T-helper 2 cell treated with Interferon-gamma antibody and Interleukin-4, amounts not matched to agents 100 ng/mL and 5 ng/mL, for 36 hours (primary cell): ENCODE measurements around the gene GSTP1. TPM values are rescaled to one million over a fixed set of nuclear protein-coding genes. Genes with fewer than 3 reads are reported as not detected.
"Not testable (repeated sequence)": the region's sequence is repeated elsewhere in the genome, so short reads cannot be mapped to it uniquely, and the experiment has no call there.

Experiments
- intact Hi-C: fragments of 100-400 bp; cut with micrococcal nuclease; formaldehyde crosslinking; loops from one replicate; pipeline ENCODE4 v1.15.1; 2023
- total RNA-seq: library from RNA; stranded (reverse); gene quantifications from 2 replicates; pipeline ENCODE4 v1.2.3, GENCODE V29; 2022

The GSTP1 gene
- total RNA-seq, 1 donor from 2014 or later: 289 TPM

DNA sequence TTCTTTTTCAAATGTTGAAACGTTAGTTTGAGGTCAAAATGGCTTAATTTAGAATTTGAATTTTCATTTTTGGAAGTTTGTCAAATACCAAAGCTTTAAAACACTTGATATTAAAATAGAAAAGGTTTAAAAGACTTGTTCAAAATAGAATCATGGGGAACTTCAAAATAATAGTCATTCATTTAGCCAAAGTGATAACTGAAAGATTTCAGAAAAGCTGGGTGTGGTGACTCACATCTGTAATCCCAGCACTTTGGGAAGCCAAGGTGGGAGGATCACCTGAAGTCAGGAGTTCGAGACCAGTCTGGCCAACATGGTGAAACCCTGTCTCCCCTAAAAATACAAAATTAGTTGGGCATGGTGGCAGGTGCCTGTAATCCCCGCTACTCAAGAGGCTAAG, 10.9 kb downstream of the GSTP1 start:
- intact Hi-C loops: no loop called here

DNA sequence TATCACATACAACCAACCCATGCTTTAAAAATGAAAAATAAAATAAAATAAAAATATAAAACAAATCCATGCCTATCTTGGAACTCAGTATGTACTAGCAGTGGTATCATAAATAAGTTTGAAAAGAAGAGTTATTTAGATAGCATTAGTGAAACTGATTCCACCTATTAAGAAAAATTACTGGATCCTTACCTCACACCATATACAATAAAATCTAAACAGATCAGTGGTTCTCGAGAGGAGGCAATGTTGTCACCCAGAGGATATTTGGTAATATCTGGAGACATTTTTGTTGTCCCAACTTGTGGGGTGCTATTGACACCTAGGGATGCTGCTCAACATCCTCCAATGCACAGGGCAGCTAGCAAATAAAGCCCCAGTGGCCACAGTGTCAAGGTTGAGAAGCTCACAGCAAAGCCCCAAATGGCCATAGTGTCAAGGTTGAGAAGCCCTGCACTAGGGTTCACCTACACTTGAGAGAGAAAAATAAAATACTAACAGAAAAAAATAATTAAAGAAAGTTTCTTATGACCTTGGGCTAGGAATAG, 13.2 kb downstream of the GSTP1 start:
- intact Hi-C loops: no loop called here

DNA sequence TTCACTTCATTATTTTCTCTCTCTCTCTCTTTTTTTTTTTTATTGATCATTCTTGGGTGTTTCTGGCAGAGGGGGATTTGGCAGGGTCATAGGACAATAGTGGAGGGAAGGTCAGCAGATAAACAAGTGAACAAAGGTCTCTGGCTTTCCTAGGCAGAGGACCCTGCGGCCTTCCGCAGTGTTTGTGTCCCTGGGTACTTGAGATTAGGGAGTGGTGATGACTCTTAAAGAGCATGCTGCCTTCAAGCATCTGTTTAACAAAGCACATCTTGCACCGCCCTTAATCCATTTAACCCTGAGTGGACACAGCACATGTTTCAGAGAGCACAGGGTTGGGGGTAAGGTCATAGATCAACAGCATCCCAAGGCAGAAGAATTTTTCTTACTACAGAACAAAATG, 13.8 kb downstream of the GSTP1 start:
- intact Hi-C loops: not testable (repeated sequence)

DNA sequence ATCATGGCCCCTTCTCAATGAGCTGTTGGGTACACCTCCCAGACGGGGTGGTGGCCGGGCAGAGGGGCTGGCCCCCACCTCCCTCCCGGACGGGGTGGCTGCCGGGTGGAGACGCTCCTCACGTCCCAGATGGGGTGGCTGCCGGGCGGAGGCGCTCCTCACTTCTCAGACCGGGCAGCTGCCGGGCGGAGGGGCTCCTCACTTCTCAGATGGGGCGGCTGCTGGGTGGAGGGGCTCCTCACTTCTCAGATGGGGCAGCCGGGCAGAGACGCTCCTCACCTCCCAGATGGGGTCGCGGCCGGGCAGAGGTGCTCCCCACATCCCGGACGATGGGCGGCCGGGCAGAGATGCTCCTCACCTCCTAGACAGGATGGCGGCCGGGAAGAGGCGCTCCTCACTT, 14.4 kb downstream of the GSTP1 start:
- intact Hi-C loops: not testable (repeated sequence)

DNA sequence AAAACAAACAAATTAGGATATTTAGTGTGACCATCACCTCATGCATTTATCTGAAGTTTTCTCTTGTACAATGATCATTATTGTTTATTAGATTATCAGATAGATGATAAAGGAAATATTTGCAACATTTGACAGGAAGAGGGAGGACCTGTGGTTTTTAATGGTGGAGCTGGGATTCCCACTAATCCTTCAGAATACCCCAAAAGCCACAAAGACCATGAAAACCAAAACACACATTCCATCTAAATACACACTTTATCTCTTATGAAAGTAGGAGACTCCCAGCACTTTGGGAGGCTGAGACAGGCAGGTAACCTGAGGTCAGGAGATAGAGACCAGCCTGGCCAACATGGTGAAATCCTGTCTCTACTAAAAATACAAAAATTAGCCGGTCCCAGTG, 15.5 kb downstream of the GSTP1 start:
- intact Hi-C loops: no loop called here

DNA sequence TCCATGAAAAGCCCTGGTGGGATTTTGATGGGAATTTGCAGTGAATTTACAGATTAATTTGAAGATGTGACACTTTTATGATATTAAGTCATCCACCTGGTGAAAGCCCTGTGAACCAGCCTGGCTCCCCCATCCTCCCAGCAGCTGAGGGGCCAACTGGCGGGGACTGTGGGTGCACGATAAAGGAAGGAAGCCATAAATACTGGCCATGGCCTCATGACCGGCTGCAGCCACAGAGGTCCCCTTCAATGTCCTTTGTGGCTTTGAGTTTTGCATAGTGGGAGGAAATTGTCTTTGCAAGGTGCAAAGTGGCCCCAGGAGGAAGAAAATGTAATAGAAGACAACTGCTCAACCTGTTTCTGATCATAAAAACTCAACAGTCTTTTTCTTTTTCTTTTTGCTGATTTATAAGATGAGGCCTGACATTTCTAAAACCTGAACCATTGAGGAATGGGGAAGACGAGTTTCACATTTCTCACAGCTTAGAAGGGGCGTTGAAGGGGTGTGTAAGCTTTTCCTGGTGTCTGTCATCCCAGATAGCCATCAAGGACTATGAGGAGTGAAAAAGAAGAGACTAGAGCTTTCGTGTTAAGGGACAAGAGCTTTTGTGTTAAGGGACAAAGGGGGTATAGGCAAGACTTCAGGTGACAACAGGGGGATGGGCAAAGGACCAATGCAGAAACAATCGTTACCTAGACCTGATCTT, 16.9 kb downstream of the GSTP1 start:
- intact Hi-C loops: no loop called here

DNA sequence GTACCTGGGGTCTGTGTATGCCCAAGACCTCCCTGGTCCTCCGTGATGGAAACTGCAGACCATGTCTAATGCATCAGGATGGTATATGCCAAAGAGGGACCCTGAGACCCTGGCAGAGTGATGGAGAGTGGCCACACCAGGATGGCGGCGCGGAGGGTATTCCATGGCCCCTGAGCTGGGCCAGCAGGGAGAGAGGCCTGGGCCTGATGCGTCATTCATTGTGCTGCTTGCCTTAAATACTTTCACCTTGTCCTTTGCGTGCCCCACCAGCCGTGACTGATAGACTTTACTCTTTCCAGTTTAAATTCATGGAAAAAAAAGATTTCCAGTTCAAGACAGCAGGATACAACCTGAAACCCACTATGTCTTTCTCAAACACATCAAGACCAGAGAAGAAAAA, 17.5 kb downstream of the GSTP1 start:
- intact Hi-C loops: no loop called here

DNA sequence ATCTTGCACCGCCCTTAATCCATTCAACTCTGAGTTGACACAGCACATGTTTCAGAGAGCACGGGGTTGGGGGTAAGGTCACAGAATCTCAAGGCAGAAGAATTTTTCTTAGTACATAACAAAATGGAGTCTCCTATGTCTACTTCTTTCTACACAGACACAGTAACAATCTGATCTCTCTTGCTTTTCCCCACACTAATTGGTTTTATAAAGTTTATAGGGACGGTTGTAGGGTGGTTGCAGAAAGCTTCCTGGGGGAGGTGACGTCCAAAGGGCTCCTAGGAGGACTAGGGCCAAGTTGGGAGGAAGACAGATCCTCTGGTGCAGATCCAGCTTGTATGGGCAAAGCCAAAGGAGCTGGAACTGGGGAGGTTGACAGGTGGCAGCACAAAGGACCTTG, 20.5 kb downstream of the GSTP1 start:
- intact Hi-C loops: not testable (repeated sequence)

DNA sequence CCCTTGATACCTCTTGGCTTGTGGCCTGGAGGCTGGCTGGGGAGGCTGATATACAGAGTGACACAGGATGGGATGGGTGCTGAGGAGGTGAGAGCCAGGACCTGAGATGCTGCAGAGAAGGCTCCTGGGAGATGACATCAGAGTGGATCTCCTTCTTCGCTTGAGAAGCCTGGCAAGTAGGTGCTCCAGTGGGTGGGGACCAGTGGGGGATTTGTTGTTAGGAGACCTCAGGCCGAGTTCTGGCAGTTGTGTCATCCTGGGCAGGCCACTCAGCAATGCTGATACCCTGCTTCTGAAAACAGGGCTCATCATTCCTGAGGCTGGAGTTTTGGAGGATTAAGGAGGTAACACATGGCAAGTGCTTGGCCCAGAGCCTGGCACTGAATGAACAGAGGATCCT, 21.2 kb downstream of the GSTP1 start:
- intact Hi-C loops: no loop called here

DNA sequence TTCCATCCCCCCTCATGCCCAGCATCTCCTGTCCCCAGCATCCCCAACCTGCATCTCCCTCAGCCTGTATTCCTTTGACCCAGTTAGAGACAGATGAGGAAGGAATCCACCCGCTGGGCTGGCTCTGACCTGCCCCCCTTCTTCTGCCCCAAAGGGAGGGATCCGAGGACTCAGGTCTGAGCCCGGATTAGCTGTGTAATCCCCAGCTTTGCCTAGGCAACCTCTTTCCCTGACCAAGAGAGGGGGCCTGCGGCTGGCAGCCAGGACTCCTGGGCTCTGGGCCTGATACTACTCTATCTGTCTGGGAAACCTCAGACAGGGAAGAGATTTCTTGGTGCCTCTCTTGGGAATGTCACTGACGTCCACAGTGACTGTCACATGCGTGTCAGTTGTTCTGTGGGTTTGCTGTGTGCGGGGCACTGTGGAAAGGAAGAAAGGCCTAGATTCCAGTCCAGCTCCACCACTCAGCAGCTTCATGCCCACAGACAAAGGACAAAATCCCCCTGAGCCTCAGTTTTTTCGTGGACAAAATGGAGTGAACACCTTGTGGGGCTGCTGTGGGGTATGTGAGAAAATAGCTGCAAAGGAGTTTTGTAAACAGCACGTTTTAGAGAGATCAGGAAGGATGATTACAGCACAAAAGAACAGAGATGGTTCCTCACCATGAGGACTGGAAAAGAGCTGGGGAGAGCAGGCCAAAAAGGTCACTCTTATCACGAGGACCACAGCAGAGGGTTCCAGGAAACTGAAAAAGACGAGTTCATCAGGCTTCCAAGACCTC, 21.8 kb downstream of the GSTP1 start:
- intact Hi-C loops: loop anchor here (1.0 to 2.0 kb wide), 4 partner anchors 9 to 252 kb away; partner anchors contain the start of genes CDK2AP2, NUDT8 and POLD4

DNA sequence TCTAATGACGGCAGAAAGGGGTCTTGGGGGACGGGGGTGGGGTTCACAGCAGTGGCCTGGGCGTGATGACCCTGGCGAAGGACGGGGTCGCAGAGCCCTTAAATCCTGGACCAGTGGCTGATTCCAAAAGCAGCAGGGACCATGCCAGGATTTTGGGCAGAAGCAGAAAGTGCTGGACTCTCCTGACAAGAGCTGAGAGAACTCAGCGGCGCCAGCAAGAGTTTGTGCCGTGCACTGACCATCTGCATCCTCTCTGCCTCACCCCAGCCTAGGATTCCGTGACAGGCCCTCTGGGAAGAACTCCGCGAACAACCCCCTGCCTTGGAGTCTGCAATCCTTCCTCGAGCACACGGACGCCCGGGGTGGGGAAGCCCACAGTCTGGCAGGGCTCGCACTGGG, 22.5 kb downstream of the GSTP1 start:
- intact Hi-C loops: loop anchor here (1.0 to 2.0 kb wide), 4 partner anchors 8 to 253 kb away; partner anchors contain the start of genes CDK2AP2, NUDT8 and POLD4

DNA sequence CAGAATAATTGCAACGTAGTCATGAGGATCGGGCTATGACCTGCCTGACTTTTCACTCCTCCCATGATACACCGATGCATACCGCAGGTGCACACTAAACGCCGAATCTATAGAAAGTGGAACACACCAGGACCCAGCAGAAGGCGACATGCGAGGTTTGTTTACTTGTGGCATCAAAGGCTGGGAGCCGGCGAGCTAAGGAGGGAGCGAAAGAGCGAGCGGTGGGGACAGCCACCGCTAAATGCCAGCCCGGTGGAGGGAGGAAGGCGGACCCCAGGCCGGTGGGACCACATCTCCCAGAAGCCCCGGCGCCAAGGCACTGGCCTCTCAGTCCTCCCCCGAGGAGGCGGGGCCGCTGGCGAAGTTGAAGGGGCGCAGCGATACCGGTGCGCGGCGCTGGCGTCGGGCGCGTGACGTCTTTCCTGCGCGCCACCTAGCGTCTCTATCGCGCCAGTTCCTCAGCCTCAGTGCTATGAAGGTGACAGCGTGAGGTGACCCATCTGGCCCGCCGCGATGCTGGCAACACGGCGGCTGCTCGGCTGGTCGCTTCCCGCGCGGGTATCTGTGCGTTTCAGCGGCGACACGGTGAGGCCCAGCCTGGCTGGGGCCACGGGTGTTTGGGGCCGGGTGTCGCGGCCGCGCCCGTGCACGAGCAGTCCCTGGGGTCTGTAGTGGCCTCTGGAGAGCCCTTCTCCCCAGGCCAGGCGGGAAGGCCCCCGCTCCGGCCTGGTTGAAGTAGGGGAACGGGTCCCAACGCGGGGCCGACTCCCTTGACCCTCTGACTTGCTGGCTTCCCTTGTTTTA, 23.1 kb downstream of the GSTP1 start, which contains the start of gene NDUFV1:
NDUFV1 (plus strand) TSS at position 445 of the 804 bp plus-strand sequence; CDS start at position 514, 69 bp downstream.
- intact Hi-C loops: loop anchor here (1.0 to 2.0 kb wide), 4 partner anchors 8 to 253 kb away; partner anchors contain the start of genes CDK2AP2, NUDT8 and POLD4

DNA sequence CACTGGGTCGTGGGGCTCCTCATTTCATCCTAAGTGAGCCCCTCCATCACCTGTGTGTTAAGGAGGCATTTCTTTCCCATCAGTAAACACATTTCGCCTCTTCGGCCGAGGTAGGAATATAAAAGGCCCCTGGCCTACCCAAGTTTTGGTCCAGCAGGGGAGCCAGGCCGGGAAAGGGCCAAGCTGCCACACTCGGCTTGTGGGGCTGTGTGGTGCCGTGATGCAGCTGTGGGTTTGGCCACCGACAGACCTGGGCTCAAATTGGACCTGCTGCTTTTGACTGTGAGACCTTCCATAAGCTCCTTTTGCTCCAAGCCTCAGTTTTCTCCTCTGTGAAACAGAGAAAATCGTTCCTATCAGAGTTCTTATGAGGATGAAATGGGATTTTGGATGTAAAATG, 23.9 kb downstream of the GSTP1 start:
- intact Hi-C loops: loop anchor here (2.0 kb wide), 1 partner anchor 21 kb away; the partner anchor contains the start of gene NUDT8

DNA sequence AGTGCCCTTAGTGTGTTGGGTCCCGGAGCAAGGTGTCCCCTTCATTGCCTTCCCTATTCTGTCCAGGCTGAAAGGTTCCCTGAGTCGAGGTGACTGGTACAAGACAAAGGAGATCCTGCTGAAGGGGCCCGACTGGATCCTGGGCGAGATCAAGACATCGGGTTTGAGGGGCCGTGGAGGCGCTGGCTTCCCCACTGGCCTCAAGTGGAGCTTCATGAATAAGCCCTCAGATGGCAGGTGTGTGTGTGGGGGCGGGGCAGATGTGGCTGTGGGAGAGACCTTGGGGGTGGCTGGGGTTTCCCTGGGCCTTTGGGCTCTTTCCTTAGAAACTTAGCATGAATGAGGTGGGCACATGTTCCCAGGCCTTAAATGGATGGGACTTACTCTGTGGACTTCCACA, 24.9 kb downstream of the GSTP1 start:
- intact Hi-C loops: no loop called here

DNA sequence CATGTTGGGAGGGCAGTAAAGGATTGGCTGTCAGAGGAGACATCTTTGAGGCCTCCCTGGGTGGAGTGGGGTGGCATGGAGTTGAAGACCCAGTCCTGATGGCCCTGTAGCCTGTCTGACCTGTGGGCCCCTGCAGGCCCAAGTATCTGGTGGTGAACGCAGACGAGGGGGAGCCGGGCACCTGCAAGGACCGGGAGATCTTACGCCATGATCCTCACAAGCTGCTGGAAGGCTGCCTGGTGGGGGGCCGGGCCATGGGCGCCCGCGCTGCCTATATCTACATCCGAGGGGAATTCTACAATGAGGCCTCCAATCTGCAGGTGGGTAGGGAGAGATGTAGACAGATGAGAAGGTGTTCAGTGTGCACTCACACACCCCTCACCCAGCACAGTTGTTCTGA, 25.7 kb downstream of the GSTP1 start:
- intact Hi-C loops: no loop called here

DNA sequence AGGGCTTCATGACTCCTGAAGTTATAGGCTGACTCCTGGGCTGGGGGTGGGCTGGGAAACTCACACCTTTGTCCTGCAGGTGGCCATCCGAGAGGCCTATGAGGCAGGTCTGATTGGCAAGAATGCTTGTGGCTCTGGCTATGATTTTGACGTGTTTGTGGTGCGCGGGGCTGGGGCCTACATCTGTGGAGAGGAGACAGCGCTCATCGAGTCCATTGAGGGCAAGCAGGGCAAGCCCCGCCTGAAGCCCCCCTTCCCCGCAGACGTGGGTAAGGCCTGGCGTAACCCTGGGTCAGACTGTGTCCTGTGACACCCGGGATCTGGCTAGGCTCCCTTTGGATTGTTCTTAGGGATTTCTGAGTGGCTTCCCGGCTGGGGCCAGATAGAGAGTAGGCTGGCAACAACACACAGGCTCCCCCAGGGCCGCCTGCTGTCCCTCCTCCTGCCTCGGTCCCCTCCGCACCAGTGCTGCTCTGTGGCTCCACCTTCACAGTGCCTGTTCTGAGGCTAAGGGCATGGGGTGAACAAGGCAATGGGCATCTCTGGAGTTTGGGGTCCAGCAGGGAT, 26.8 kb downstream of the GSTP1 start:
- intact Hi-C loops: no loop called here

DNA sequence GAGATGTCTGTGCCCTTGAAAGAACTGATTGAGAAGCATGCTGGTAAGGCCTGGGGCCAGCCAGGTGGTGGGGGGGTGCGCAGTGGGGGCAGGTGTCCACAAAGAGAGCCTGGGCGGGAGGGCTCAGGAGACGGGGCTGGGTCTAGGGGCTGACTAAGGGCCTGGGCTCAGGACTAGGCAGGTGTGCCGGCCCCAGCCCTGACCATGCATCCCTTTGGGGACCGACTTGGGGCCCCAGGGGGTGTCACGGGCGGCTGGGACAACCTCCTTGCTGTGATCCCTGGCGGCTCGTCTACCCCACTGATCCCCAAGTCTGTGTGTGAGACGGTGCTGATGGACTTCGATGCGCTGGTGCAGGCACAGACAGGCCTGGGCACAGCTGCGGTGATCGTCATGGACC, 27.6 kb downstream of the GSTP1 start:
- intact Hi-C loops: no loop called here

DNA sequence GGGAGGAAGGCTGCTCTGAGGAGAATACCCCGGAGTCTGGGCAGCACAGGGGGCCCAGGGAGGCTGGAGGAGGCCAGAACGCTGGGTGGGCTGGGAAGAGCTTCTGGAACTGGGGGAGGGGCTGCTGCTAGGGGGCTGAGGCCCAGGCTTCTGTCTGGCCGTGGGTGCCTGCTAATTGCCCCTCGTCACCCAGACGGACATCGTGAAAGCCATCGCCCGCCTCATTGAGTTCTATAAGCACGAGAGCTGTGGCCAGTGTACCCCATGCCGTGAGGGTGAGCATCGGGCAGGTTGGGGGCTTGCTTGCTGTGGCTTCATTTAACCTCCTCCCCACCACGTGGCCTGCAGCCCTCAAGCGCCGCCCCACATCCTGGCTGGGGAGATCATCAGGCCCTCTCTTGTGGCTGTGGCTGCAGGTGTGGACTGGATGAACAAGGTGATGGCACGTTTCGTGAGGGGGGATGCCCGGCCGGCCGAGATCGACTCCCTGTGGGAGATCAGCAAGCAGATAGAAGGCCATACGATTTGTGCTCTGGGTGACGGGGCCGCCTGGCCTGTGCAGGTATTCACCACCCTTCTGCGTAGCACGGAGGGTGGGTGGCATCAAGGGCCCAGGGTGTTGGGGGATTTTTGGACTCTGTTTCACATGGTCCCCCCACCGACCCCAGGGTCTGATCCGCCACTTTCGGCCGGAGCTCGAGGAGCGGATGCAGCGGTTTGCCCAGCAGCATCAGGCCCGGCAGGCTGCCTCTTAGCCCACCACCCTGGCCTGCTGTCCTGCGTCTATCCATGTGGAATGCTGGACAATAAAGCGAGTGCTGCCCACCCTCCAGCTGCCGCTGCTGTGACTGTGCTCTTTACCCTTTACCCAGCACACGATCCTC, 28.3 kb downstream of the GSTP1 start:
- intact Hi-C loops: no loop called here

DNA sequence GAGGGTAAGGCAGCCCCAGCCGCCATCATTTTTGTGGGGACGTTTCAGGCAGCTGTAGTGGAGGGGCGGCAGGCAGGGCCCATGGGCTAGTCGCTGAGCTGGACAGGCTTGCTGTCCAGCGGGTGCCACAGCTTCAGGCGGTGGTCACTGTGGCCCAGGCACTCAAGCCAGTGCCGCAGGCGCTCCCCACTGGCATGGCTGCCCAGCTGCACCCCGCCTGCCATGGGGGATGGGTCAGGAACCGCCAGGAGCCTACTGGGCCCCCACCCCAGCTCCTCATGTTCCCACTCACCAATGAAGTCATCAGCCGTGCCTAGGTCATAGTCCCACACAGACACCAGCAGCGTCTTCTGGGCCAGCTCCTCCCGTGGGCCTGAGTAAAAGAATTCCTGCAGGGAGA, 29.1 kb downstream of the GSTP1 start:
- intact Hi-C loops: no loop called here
